SKM-1 (cell line): ENCODE results near the gene NRCAM.
"Not testable (repeated sequence)": the region's sequence is repeated elsewhere in the genome, so short reads cannot be mapped to it uniquely, and the experiment has no call there.

Source experiments
- DNase-seq: peaks from one replicate; lab custom pipeline; 2025; ENCODE audit not compliant: unreplicated experiment; lab: John Stamatoyannopoulos, UW

NRCAM gene

DNA sequence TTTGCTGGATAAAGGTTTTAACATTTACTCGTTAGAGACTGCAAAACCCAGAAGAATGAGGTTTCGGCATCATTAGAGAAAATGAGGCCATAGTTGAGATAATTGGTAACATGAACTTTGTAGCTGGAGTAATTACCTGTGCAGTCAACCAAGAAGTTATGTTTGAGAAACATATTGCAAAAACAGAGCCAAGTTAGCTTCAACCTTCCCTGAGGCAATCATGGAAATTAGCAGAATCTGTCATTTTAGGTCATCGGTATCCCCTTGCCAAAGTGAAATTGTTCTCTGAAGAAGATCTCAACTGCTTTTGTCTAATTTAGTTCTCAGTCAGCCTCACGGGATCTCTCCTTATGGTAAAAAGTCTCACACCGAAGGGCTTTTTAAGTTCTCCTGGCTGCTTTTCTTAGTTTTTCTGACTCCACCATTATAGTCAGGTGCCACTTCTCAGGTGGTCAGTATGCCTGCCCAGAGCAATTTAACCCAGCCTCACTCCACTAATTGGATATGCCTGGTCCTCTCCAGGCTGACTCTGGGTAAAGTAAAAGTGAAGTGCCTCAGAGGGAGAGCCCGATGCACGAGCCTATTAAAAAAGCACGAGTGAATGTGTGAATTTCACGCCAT, 52.5 kb downstream of the NRCAM start:
- no peak for DNase-seq

DNA sequence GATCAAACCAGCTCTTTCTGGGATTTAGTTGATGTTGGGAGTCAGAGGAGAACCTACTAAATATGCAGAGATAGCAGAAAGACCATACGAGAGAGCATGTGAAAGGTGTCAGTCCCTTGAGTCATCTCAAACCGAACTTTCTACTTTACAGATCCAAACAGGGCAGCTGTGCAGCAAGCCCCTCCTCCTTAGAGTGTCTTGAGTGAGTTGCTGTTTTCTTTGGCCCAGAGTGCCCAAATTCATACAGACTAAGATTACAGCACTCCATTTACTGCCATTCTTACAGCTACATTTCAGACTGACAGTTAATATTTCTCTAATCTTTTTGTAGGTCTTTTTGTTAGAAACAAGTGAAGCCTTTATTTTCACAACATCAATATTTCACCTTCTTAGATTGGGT, 53.4 kb downstream of the NRCAM start:
- no peak for DNase-seq

DNA sequence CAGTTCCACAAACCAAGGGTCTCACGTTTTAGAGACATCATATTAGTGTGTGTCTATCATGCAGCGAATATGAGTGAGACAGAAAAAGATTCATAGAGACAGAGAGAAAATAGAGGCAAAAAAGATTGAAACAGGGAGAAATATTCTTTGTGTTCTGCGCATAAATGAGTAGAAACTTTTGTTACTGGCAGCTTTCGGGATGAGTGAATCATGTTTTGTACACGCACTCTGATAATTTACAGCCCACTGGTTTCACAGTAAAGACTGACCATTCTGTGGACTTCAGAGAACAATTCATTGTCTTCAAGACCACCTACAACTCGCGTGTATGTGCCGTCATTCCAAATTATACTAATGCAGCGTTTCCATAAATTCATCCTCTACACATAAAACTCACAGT, 60.2 kb downstream of the NRCAM start:
- no peak for DNase-seq

DNA sequence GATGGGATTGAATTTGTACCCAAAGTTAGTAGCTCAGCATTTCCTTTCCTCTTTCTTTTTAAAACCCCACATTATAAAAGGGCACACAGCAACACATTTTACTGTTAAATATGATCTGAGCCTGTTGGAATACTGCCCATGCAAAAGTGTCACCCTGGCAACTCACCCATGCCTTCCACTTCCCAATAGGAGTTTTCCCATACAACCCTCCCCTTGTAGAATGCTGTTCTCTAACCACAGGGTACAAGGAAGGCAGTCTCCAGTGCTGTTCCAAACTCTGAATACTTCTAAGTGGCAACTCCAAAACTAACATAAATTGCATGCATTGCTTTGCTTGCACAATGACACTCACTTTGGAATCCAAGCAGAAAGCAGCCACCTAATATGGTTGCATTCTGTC, 60.8 kb downstream of the NRCAM start:
- no peak for DNase-seq

DNA sequence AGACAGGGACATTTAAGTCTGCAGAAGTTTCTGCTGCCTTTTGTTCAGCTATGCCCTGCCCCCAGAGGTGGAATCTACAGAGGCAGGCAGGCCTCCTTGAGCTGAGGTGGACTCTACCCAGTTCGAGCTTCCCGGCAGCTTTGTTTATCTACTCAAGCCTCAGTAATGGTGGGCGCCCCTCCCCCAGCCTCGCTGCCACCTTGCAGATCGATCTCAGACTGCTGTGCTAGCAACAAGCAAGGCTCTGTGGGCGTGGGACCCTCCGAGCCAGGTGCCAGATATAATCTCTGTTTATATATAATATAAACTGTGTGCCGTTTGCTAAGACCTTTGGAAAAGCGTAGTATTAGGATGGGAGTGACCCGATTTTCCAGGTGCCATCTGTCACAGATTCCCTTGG, 63.1 kb downstream of the NRCAM start:
- not testable (repeated sequence) for DNase-seq

DNA sequence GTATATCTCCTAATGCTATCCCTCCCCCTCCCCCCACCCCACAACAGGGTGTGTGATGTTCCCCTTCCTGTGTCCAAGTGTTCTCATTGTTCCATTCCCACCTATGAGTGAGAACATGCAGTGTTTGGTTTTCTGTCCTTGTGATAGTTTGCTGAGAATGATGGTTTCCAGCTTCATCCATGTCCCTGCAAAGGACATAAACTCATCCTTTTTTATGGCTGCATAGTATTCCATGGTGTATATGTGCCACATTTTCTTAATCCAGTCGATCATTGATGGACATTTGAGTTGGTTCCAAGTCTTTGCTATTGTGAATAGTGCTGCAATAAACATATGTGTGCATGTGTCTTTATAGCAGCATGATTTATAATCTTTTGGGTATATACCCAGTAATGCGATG, 68.5 kb downstream of the NRCAM start:
- not testable (repeated sequence) for DNase-seq

DNA sequence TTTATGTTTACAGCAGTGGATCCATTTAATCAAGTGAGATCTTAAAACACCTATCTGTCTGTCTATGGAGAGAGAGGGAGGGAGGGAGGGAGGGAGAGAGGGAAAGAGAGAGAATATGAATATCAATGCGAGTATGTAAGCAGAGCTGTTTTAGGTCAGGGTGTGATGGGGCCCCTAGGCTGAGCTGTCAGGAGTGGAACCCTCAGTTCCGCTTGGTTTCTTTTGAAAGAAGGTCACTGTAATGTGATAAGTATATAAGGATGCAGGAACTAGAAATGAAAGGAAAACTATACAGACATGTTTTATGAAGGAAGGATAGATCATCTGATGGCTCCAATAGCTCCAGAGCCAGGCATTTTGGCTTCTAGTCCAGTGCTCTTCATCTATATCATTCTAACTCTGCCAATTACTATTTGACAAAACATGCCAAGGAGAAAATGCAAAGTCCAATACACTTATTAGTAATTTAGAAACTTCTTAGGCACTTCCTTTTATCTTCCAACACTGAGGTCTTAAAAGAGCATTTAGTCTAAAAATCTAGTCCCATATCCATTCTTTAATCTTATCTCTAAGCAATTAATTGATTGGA, 70.3 kb downstream of the NRCAM start:
- DNase-seq, result no peak

DNA sequence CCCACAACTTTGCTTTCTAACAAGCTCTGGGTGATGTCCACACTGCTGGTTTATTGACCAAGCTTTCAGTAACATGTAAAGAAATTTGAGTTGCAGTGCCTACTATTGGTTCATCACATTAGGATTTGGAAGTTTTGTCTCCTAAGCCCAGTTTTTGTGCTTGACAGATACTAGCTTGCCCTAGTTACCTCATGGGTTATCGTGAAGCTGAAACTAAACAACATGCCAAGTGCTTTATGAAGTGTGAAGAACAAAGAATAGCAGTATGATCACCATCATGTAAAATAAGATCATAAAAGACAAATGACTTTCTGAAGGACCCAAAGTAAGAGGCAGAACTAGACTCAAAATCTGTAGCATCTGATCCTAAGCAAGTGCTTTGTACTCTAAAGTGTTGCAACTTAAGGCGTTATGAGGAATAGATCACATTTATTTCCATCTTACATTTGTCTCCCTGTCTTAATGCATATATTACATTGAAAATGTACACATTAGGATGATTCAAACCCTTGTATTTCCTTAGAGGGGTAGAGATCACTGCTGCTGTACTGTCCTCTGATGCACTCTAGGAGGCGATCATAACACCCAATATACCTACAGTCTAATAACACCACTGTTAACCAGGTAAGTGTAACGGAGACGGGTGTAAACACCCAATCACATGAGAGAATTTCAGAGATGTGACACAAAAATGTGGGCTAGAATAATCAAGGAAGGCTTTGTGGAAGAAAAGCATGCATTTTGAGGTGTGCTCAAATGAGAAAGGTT, 71.3 kb downstream of the NRCAM start:
- no peak for DNase-seq

DNA sequence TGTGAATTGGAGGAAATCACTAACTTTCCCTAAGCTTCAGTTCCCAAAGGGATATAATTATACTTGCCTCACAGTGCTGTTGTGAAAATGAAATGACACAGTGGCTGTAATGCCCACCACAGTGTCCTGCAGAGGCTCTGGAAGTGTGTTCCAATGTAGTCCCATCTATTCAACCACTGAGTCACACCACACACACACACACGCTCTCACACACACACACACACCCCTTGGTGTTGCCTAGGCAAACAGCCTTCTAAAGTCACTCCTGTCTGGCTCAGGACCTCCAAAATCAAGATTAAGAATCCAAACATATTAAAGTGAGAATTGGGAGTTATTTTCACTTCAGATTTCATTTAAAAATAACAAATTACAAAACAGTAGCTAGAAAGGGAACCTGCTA, 73.3 kb downstream of the NRCAM start:
- no peak for DNase-seq

DNA sequence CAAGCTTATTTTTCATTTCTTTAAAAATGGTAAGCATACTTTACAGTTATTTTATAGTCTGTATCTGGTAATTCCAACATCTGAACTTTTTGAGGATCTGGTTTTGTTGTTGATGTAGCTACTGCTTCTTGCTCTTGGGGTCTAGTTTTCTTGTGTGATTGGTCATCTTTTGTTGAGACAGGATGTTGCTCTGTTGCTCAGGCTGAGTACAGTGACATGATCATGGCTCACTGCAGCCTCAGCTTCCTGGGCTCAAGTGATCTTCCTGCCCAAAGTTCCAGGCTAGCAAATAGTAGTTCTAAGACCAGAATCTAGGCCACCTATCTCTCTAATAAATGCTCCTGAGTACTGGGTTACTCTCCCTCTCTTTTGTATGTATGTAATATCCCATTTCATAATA, 75.7 kb downstream of the NRCAM start:
- DNase-seq, result no peak

DNA sequence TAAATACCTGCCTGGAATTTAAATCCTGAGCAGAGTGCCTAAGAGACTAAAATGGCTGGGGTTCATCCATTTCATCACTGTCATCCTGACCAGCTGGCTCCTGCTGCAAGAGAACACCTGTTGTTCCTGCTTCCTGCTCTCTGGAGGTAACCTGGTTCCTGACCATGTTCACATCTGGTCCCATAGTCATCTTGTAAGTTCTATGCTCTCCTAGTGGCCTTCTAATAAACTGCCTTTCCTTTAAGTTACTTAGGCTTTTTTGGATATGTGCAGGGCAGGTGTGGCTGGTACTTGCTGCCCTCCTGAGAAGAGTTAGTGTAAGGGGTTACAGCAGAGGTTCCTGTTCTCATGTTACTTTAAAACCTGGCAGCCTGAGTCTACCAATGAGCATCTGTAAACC, 80.0 kb downstream of the NRCAM start:
- DNase-seq, result no peak

DNA sequence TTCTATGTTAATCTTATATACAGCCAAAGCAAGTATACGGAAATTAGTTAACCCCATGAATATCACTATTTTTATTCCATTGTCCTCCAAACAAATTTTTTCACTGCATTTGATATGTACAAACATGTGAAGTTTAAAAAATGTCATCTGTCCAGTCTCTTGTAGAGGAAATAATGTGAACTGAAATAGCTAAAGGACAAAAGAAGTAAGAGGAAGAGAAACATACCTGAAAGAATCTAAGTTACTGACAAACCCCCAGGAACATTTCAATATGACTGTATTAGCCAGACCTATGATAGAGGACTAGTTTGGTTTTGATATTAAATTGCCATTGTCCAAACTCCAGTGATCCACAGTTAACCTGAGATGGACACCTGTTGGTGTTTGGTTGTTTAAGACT, 80.6 kb downstream of the NRCAM start:
- no peak for DNase-seq

DNA sequence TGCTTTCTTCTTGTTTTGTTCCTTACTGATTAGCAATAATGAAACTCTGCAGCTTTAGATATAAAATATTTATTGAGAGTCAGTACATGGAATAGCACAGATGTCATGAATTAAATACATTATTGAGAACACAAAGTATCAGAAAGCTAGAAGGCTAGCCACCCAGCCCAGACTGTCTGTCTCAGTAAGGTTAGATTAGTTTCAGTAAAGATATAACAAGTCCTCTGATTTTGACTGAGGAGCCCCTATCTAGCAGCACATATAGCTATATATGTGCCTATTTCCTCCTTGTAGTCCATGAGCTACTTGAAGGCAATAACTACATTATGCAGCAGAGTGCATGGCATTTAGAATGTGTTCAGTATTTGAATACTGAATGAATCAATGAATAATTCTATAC, 81.3 kb downstream of the NRCAM start:
- no peak for DNase-seq

DNA sequence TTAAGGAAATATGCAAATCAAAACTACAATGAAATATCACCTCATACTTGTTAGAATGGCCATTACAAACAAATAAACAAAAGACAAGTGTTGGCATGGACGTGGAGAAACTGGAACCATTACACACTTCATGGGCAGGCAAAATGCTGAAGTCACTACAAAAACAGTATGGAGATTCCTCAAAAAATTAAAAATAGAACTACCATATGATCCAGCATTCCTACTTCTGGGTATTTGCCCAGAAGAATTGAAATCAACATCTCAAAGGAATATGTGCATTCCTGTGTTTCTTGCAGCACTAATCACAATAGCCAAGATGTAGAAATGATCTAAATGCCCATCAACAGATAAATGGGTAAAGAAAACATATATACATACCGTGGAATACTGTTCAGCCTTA, 83.6 kb downstream of the NRCAM start:
- no peak for DNase-seq

DNA sequence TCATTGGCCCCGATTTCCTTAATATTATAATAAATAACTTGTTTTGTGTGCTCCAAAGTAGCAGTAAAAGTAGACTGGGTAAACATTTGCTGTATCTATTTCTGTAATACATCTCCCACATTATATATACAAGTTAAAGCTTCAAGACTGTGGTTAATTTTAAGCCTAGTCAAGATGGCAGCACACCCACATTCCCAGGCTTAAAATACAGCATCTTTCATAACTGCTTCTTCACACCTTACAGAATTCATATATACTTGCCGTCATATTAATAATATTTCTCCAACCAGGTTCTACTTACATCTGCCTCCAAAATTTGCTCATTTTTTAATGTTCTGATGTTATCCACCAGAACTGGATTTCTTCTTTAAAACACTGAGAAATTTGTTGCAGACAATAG, 85.6 kb downstream of the NRCAM start:
- no peak for DNase-seq

DNA sequence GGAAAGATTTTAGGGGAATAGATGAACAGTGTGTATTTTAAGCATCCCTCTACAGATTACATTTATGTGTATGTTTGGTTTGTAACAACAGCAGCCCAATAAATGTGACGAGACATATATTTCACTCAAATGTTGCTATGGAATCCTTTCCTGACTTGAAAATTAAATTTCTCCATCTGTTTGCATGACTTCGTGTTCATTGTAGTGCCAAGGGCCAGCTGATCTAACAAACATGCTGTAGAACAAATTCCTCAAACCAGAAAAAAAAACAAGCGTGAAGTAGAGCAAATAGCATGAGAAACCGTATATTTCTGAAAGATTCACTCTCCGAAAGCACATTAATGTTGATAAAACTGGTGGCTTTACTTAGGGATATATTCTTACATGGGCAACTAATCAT, 87.8 kb downstream of the NRCAM start:
- DNase-seq, result no peak

DNA sequence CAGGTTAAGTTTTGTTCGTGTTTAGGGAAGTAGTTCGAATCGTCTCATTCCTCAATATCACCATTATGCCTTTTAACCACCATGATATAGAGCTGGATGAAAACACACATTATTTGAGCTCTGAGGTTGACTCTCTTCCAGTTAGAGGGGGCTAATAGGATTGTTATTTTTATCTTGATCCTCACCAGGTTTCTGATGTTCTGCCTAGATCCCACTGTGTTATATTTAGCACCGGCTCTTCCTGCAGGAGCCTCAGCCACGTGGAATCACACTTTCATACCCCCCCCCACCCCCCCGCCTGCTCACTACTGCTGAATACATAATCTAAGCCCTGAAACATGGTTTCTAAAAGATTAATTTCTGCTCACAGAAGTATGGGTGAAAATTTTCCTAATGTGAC, 88.3 kb downstream of the NRCAM start:
- DNase-seq, result no peak

DNA sequence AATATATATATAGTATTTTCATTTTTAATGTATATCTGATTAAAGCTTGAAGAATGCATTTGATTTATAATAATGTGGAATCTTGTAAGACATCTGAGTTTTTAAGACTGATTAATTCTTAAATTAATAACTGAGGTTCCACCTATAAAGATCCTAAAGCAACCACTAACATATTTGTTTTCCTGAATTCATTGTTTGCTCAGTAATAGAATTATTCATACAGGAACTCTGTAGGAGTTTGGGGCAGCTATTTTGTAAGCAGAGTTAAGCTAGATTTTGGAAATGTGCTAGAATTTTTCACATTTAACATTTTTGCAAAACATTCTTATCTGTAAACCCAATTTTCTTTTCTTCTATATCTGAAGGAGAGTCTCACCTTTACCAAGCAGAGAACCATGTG, 88.9 kb downstream of the NRCAM start:
- no peak for DNase-seq

DNA sequence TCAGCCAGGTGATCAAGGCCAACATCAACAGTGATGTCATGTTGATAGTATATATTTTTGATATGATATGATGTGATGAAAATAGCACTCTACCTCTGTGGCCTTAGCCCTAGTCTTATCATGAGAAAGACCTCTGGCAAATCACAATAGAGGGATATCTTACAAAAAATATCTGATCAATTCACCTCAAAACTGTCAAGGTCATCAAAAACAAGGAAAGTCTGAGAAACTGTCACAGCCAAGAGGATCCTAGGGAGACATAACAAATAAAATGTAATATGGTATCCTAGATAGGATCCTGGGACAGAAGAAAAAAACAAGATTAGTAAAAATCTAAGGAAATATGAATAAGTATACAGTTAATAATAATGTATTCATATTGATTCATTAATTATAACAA, 92.6 kb downstream of the NRCAM start:
- no peak for DNase-seq

DNA sequence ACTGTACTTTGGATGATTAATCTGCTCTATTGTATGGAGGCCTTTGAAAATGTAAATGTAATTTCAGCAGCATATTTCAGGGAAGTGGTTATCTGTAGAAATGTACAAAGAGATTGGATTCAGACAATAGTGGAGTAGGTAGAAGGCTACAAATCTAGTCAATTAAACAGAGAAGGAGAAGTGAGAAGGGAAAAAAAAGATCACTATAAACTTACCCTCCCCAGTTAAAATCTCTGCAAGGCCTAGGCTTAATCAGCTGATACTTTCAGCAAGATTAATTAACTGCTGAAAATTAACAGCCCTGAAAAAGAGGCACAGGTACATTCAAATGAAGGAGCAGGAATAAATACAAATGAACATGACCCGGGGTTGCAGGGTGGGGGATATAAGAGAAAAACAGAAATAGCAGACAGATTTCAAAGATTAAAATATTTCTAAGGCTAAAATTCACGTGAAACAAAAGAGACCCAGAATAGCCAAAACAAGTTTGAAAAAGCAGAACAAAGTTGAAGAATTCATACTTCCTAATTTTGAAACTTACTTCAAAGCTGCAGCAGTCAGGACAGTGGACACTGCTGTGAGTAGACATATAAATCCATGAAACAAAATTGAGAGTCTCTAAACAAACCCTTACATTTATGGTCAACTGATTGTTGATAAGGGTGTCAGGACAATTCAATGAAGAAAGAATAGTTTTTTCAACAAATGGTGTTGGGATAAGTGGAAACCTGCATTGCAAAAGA, 96.0 kb downstream of the NRCAM start:
- DNase-seq, result no peak

DNA sequence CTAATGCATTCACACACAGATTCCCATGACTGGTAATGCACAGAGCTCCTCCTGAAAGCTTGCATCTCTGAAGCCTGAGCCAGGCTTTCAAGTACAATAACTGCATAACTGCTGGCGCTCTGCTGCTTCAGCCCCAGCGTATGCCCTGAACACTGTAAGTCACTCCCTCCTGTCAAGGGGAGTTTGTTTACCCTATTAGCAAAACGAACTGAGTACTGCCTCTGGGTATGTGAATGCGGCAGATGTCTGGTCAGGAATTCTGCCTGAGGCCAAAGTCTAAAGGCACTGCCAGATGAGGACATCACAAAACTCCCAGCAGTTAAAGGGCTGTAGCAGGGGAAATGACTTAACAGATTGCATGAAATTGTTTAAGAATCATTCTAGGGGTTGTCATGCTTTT, 97.7 kb downstream of the NRCAM start:
- no peak for DNase-seq

DNA sequence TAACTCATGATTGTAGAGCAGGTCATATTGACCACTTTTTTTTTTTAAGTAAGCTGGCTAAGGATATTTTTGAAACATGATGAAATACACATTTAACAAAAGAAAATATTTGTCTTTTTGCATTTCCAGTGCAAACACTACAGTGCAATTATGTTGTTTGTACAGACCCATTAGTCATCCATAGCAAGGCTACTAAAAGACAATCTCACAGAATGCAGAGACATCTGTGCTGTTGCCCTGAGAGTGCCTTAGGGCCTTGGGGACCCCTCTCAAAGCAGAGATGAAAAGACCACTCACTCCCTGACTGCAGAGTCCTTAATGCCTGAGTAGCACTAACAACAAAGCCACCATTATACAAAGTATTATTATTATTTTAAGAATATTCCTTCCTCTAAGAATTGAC, 104.5 kb downstream of the NRCAM start:
- DNase-seq, result no peak
